ENCODE results near the gene NRM.

NRM gene

GRCh38 chr6:30685157-30686008 lies 5.4 kb downstream of the NRM start:
- H3K27me3 ChIP-seq (replicated peaks; ENCODE audit: control insufficient read depth, insufficient read depth, low read length): no peaks in the 10 kb centered on the region
- H3K4me3 ChIP-seq (ENCODE audit: low read length): peak overlapping the region; percentile 97
- peak; percentile 57 for DNase-seq (ENCODE audit: low read depth)
- peak overlapping the region; percentile 94 for H3K9ac ChIP-seq (ENCODE audit: low read length)
- no peaks in the 10 kb centered on the region for H3K9me3 ChIP-seq (ENCODE audit: control insufficient read depth, low read length)
- peaks cover 49% of the 10 kb centered on the region for H3K4me1 ChIP-seq (ENCODE audit: control insufficient read depth, insufficient read depth, low read length)
- peaks cover 8% of the 10 kb centered on the region for H3K36me3 ChIP-seq (ENCODE audit: control insufficient read depth, insufficient read depth, low read length, severe bottlenecking)

- Histone ChIP-seq H3K9ac (ENCODE audit: low read length) (peak overlapping the region; percentile 94), H3K4me1 (ENCODE audit: control insufficient read depth, insufficient read depth, low read length) (peaks cover 57% of the 10 kb centered on the region), H3K9me3 (ENCODE audit: control insufficient read depth, low read length) (no peaks in the 10 kb centered on the region), H3K4me3 (ENCODE audit: low read length) (peak overlapping the region; percentile 97), H3K36me3 (ENCODE audit: control insufficient read depth, insufficient read depth, low read length, severe bottlenecking) (peaks cover 14% of the 10 kb centered on the region), H3K27me3 (replicated peaks; ENCODE audit: control insufficient read depth, insufficient read depth, low read length) (no peaks in the 10 kb centered on the region)
- peak; percentile 41 for DNase-seq (ENCODE audit: low read depth)
Observed at GRCh38 chr6:30684386-30685156, 6.2 kb downstream of the NRM start.

DNA sequence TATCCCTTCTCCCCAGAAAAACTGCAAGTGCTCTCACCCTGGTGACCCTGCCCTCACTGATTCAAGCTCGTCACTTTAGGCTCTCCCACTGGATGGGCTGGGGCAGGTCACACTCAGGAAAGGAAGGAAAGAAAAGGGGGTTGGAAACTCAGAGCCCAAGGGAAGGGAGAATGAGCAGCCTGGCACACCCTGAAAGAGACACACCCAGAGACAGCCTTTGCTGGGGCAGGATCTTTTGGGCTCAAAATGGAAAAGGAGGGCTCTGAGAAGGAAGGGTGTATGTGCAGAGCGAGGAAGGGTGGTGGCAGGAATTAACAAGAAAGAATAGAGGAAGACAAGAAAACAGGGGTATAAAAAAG lies 6.8 kb downstream of the NRM start:
- H3K36me3 ChIP-seq (ENCODE audit: control insufficient read depth, insufficient read depth, low read length, severe bottlenecking): peaks cover 16% of the 10 kb centered on the region
- peak; percentile 22 for DNase-seq (ENCODE audit: low read depth)
- peak overlapping the region; percentile 97 for H3K4me3 ChIP-seq (ENCODE audit: low read length)
- peaks cover 59% of the 10 kb centered on the region for H3K4me1 ChIP-seq (ENCODE audit: control insufficient read depth, insufficient read depth, low read length)
- peak overlapping the region; percentile 94 for H3K9ac ChIP-seq (ENCODE audit: low read length)
- H3K9me3 ChIP-seq (ENCODE audit: control insufficient read depth, low read length): no peaks in the 10 kb centered on the region
- H3K27me3 ChIP-seq (replicated peaks; ENCODE audit: control insufficient read depth, insufficient read depth, low read length): no peaks in the 10 kb centered on the region

DNA sequence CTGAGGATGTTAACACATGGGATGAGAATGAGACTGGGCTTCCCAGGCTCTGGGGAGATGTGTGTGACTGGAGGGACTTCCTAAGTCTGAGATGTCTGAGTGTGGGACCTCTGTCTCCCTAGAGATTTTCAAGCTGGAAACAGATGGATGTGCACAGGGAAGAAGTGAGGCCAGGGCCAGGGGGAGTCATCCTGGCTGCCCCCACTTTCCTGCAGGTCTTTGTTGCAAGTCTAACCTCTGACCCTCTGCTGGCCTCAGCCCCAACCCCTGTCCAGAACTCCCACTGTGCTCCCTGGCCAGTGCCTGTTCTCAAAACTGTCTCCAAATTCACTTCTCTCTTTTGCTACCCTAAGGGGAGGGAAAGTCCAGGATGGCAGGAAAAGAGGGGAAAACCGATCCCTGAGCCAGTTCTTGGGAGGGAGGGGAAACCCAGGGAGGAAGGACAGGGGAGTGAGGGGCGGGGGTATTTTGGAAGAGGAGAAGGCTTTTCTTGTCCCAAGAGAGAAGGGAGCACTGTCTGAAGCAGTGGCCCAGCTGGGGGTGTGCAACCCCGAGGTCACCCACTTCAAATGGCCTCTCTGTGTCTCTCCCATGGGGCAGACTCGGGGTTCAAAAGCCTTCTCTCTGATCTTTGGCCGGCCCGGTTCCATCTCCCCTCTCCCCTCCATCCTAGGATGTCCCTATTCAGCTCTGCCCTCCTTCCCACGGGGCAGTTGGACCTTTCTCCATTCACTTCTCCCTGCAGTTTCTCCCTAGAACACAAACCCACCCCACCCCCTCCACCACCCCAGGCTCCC lies 7.4 kb downstream of the NRM start:
- peak; percentile 18 for DNase-seq (ENCODE audit: low read depth)
- Histone ChIP-seq H3K9me3 (ENCODE audit: control insufficient read depth, low read length) (no peaks in the 10 kb centered on the region), H3K4me3 (ENCODE audit: low read length) (peak overlapping the region; percentile 97), H3K4me1 (ENCODE audit: control insufficient read depth, insufficient read depth, low read length) (peaks cover 61% of the 10 kb centered on the region), H3K27me3 (replicated peaks; ENCODE audit: control insufficient read depth, insufficient read depth, low read length) (no peaks in the 10 kb centered on the region), H3K9ac (ENCODE audit: low read length) (peak overlapping the region; percentile 94), H3K36me3 (ENCODE audit: control insufficient read depth, insufficient read depth, low read length, severe bottlenecking) (peaks cover 21% of the 10 kb centered on the region)

DNA sequence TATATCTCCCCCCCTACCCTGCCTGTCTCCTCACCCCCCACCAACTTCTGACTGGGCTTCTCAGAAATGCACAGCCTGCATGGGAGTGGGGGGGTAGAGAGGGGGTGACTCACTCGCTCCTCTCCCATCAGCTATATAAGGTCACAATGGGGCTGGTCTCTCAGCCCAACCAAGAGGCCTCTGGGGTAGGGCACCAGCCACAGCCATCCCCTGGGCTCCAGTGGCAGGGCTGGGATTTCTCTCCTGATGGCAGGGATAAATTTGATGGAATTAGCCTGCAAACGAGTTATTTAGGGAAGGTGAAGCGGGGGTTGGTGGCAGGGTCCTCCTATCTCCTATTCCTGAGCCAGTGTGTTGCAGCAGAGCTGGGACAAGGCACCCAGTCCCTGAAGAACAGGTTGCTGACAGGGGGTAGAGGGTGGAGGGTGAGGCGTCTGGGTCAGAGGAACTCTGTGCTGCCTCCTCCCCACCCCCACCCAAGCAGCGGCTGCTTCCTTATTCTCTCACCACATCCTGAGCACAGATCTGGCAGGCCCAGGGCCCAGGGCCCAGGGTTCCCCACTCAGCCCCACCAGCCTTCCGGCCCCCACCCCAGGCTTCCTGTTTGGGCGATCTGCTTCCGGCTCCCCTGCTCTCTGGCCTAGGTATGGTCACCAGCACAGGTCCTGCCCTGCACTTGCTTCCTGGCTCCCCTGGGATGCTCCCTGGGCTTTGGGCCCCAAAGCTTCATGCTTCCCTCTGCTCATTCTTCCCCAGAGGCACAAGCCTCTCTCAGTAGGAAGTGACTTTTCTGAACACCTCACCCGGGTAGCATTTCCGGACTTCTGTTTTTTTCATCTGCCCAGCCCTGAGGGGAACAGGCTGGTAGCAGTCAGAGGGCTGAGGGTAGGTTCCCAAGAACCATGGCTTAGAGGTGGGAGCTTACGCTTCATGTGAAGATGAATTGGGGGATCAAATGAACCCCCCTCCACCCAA lies 8.4 kb downstream of the NRM start:
- peak overlapping the region; percentile 94 for H3K9ac ChIP-seq (ENCODE audit: low read length)
- peaks cover 56% of the 10 kb centered on the region for H3K4me1 ChIP-seq (ENCODE audit: control insufficient read depth, insufficient read depth, low read length)
- H3K4me3 ChIP-seq (ENCODE audit: low read length): peak overlapping the region; percentile 97
- no peaks in the 10 kb centered on the region for H3K27me3 ChIP-seq (replicated peaks; ENCODE audit: control insufficient read depth, insufficient read depth, low read length)
- peak; percentile 89 for DNase-seq (ENCODE audit: low read depth)
- H3K9me3 ChIP-seq (ENCODE audit: control insufficient read depth, low read length): no peaks in the 10 kb centered on the region
- peaks cover 29% of the 10 kb centered on the region for H3K36me3 ChIP-seq (ENCODE audit: control insufficient read depth, insufficient read depth, low read length, severe bottlenecking)

- peak overlapping the region; percentile 94 for H3K9ac ChIP-seq (ENCODE audit: low read length)
- H3K27me3 ChIP-seq (replicated peaks; ENCODE audit: control insufficient read depth, insufficient read depth, low read length): no peaks in the 10 kb centered on the region
- H3K9me3 ChIP-seq (ENCODE audit: control insufficient read depth, low read length): no peaks in the 10 kb centered on the region
- H3K36me3 ChIP-seq (ENCODE audit: control insufficient read depth, insufficient read depth, low read length, severe bottlenecking): peaks cover 36% of the 10 kb centered on the region
- peaks cover 61% of the 10 kb centered on the region for H3K4me1 ChIP-seq (ENCODE audit: control insufficient read depth, insufficient read depth, low read length)
- H3K4me3 ChIP-seq (ENCODE audit: low read length): peak overlapping the region; percentile 97
- DNase-seq (ENCODE audit: low read depth): no peak
Observed at GRCh38 chr6:30681766-30682142, 9.0 kb downstream of the NRM start.

GRCh38 chr6:30679765-30680535 lies 10.8 kb downstream of the NRM start:
- Histone ChIP-seq H3K4me3 (ENCODE audit: low read length) (peak overlapping the region; percentile 40), H3K4me1 (ENCODE audit: control insufficient read depth, insufficient read depth, low read length) (peaks cover 51% of the 10 kb centered on the region), H3K36me3 (ENCODE audit: control insufficient read depth, insufficient read depth, low read length, severe bottlenecking) (peaks cover 46% of the 10 kb centered on the region), H3K27me3 (replicated peaks; ENCODE audit: control insufficient read depth, insufficient read depth, low read length) (no peaks in the 10 kb centered on the region), H3K9ac (ENCODE audit: low read length) (peak overlapping the region; percentile 44), H3K9me3 (ENCODE audit: control insufficient read depth, low read length) (no peaks in the 10 kb centered on the region)
- no peak for DNase-seq (ENCODE audit: low read depth)

GRCh38 chr6:30678964-30679726 lies 11.6 kb downstream of the NRM start:
- Histone ChIP-seq H3K36me3 (ENCODE audit: control insufficient read depth, insufficient read depth, low read length, severe bottlenecking) (peaks cover 46% of the 10 kb centered on the region), H3K27me3 (replicated peaks; ENCODE audit: control insufficient read depth, insufficient read depth, low read length) (no peaks in the 10 kb centered on the region), H3K9ac (ENCODE audit: low read length) (peak overlapping the region; percentile 44), H3K9me3 (ENCODE audit: control insufficient read depth, low read length) (no peaks in the 10 kb centered on the region), H3K4me3 (ENCODE audit: low read length) (peak overlapping the region; percentile 50), H3K4me1 (ENCODE audit: control insufficient read depth, insufficient read depth, low read length) (peaks cover 49% of the 10 kb centered on the region)
- DNase-seq (ENCODE audit: low read depth): peak; percentile 90

DNA sequence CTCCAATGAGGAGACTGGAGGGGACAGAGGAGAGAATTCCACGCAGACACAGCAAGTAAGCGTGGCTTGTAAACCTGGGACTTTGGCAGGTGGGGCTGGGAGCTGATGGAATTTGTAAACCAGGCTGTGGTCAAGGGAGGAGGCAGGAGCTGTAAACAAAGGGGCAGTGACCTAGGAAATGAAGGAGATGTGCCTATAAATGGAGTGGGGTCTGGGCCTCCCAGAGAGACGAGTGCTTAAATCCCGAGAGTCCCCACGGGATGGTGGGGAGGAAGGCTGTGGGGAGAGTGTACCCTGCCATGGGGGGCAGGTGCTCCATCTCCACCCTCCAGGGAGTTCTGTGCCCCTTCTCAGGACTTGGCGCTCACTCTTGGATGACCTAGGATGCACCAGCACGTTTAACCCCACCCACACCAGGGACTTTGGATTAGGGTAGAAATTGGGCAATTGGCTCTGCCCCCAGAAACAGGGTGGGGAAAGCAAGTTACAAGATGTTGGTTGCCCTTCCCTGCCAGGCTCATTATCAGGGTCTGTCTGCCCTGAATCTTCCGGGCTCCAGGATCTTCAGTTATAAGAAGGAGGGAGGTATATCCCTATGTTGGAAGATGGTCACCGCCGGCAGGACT lies 14.0 kb downstream of the NRM start:
- Histone ChIP-seq H3K36me3 (ENCODE audit: control insufficient read depth, insufficient read depth, low read length, severe bottlenecking) (peaks cover 46% of the 10 kb centered on the region), H3K9ac (ENCODE audit: low read length) (no peak overlapping the region), H3K4me1 (ENCODE audit: control insufficient read depth, insufficient read depth, low read length) (peaks cover 32% of the 10 kb centered on the region), H3K9me3 (ENCODE audit: control insufficient read depth, low read length) (no peaks in the 10 kb centered on the region), H3K27me3 (replicated peaks; ENCODE audit: control insufficient read depth, insufficient read depth, low read length) (no peaks in the 10 kb centered on the region), H3K4me3 (ENCODE audit: low read length) (no peak overlapping the region)
- no peak for DNase-seq (ENCODE audit: low read depth)
